Endodermal cell (in vitro differentiated cells): ENCODE measurements around the gene PDCD1. TPM values are rescaled to one million over a fixed set of nuclear protein-coding genes. Genes with fewer than 3 reads are reported as not detected.

Experiments
- DNase-seq: peaks from one replicate; pipeline ENCODE4 v3.0.0-alpha.2; 2017
- H3K27ac ChIP-seq: 2 replicates; pipeline ENCODE4 v1.5.1; 2013; ENCODE audit warnings: mild to moderate bottlenecking, low read depth, low read length, moderate library complexity
- H3K27me3 ChIP-seq: 2 replicates; pipeline ENCODE4 v1.6.1; 2013; ENCODE audit warnings: mild to moderate bottlenecking, low read length, moderate library complexity; ENCODE audit not compliant: insufficient read depth, control insufficient read depth, poor library complexity, severe bottlenecking
- H3K36me3 ChIP-seq: 2 replicates; pipeline ENCODE4 v1.7.0; 2013; ENCODE audit warnings: mild to moderate bottlenecking, low read length, moderate library complexity; ENCODE audit not compliant: control insufficient read depth, insufficient read depth
- H3K4me1 ChIP-seq: one replicate; pipeline ENCODE4 v1.7.0; 2013; ENCODE audit warnings: low read length; ENCODE audit not compliant: control insufficient read depth, insufficient read depth
- H3K4me3 ChIP-seq: 2 replicates; pipeline ENCODE4 v1.5.1; 2013; ENCODE audit warnings: mild to moderate bottlenecking, low read length, moderate library complexity
- H3K9ac ChIP-seq: 2 replicates; pipeline ENCODE4 v1.6.1; 2013; ENCODE audit warnings: mild to moderate bottlenecking, low read length, moderate library complexity; ENCODE audit not compliant: poor library complexity, severe bottlenecking; ENCODE audit errors: extremely low read depth
- H3K9me3 ChIP-seq: 2 replicates; pipeline ENCODE4 v1.6.1; 2013; ENCODE audit warnings: mild to moderate bottlenecking, low read length, moderate library complexity; ENCODE audit not compliant: control insufficient read depth
- H3K27ac Mint-ChIP-seq: 2 replicates; pipeline ENCODE4 v1.8.0; 2020; ENCODE audit warnings: mixed read lengths
- H3K27me3 Mint-ChIP-seq: 2 replicates; pipeline ENCODE4 v1.8.0; 2021; ENCODE audit warnings: mild to moderate bottlenecking, mixed read lengths; ENCODE audit not compliant: insufficient read depth
- H3K36me3 Mint-ChIP-seq: 2 replicates; pipeline ENCODE4 v1.8.0; 2020; ENCODE audit warnings: low read depth, mixed read lengths
- H3K4me1 Mint-ChIP-seq: 2 replicates; pipeline ENCODE4 v1.8.0; 2020; ENCODE audit warnings: mixed read lengths
- H3K4me3 Mint-ChIP-seq: 2 replicates; pipeline ENCODE4 v1.8.0; 2020; ENCODE audit warnings: mild to moderate bottlenecking, moderate library complexity, mixed read lengths
- H3K9me3 Mint-ChIP-seq: 2 replicates; pipeline ENCODE4 v1.8.0; 2020; ENCODE audit warnings: mild to moderate bottlenecking, mixed read lengths
- CTCF ChIP-seq: fragments of 200-600 bp; sonication (generic); conservative IDR thresholded peaks from 2 replicates; pipeline ENCODE4 v1.5.0; 2021; ENCODE audit warnings: antibody characterized with exemption, mild to moderate bottlenecking
- WGBS, 2 experiments: methylation state at CpG; one replicate each; pipeline versions ENCODE4 v1.1.5 to v1.1.7; 2013; ENCODE audit warnings: missing lambda C conversion rate in 2 of 2, mixed read lengths in 1 of 2; ENCODE audit not compliant: insufficient coverage in 1 of 2, insufficient read length in 1 of 2; 5-methylcytosine and 5-hydroxymethylcytosine counted together
- total RNA-seq, 2 donors: library from RNA; stranded (reverse); fragmentation: NEBNext Ultra II Directional in 1 of 2; extraction: Animal tissue kit (Norgen Biotek cat#: 25700) in 1 of 2; gene quantifications; 2 replicates in 1 of 2; 3 replicates in 1 of 2; pipeline ENCODE4 v1.2.1, GENCODE V29; 2021

Gene PDCD1
- total RNA-seq, 2 donors from 2014 or later, result 0.20 TPM; not detected in 1

- Mint-ChIP-seq H3K36me3 (no peaks in the 10 kb centered on the region), H3K27ac (no peak overlapping the region), H3K4me1 (no peaks in the 10 kb centered on the region), H3K9me3 (peaks cover 13% of the 10 kb centered on the region), H3K4me3 (no peak overlapping the region), H3K27me3 (no peaks in the 10 kb centered on the region)
- Histone ChIP-seq H3K4me1 (no peaks in the 10 kb centered on the region), H3K27me3 (peaks cover 6% of the 10 kb centered on the region), H3K9ac (no peak overlapping the region), H3K4me3 (no peak overlapping the region), H3K9me3 (peaks cover 16% of the 10 kb centered on the region), H3K36me3 (no peaks in the 10 kb centered on the region), H3K27ac (no peak overlapping the region)
- TF ChIP-seq CTCF, result no peak
- no peak for DNase-seq
- 90 to 95% methylated on average over 23 to 28 of the region's 28 CpGs for WGBS, 2 experiments
Measured at GRCh38 chr2:241870081-241870541, 11.4 kb upstream of the PDCD1 start.

- WGBS, 2 experiments, result 88 to 92% methylated on average over 11 to 32 of the region's 33 CpGs
- Histone ChIP-seq H3K27me3 (peaks cover 6% of the 10 kb centered on the region), H3K4me3 (no peak within 1 kb of the TSS), H3K9me3 (peaks cover 16% of the 10 kb centered on the region), H3K27ac (no peak within 1 kb of the TSS), H3K36me3 (no peaks in the 10 kb centered on the region), H3K4me1 (no peaks in the 10 kb centered on the region), H3K9ac (no peak within 1 kb of the TSS)
- H3K27ac Mint-ChIP-seq, result no peak within 1 kb of the TSS
- no peak within 1 kb of the TSS for H3K4me3 Mint-ChIP-seq
- no peaks in the 10 kb centered on the region for H3K27me3 Mint-ChIP-seq
- DNase-seq, result no peak
- peaks cover 14% of the 10 kb centered on the region for H3K9me3 Mint-ChIP-seq
- no peaks in the 10 kb centered on the region for H3K36me3 Mint-ChIP-seq
- H3K4me1 Mint-ChIP-seq, result no peaks in the 10 kb centered on the region
- no peak for TF ChIP-seq CTCF
Measured at GRCh38 chr2:241869087-241869961, 10.6 kb upstream of the PDCD1 start, which contains the start of gene RTP5. Gene RTP5 (plus strand): TSS chr2:241869729. CDS start chr2:241869757, 28 bp downstream.

GRCh38 chr2:241868661-241869081 lies 10.0 kb upstream of the PDCD1 start:
- Mint-ChIP-seq H3K9me3 (peaks cover 11% of the 10 kb centered on the region), H3K4me1 (no peaks in the 10 kb centered on the region), H3K27me3 (no peaks in the 10 kb centered on the region), H3K36me3 (no peaks in the 10 kb centered on the region), H3K4me3 (no peak overlapping the region), H3K27ac (no peak overlapping the region)
- Histone ChIP-seq H3K9me3 (peaks cover 12% of the 10 kb centered on the region), H3K4me3 (no peak overlapping the region), H3K9ac (no peak overlapping the region), H3K36me3 (no peaks in the 10 kb centered on the region), H3K27me3 (peaks cover 6% of the 10 kb centered on the region), H3K4me1 (no peaks in the 10 kb centered on the region), H3K27ac (no peak overlapping the region)
- no peak for DNase-seq
- TF ChIP-seq CTCF, result no peak
- 83% methylated on average over 10 to 15 of the region's 15 CpGs for WGBS, 2 experiments
